Measurements from ENCODE around the gene ARHGAP26.

ARHGAP26 gene

DNA sequence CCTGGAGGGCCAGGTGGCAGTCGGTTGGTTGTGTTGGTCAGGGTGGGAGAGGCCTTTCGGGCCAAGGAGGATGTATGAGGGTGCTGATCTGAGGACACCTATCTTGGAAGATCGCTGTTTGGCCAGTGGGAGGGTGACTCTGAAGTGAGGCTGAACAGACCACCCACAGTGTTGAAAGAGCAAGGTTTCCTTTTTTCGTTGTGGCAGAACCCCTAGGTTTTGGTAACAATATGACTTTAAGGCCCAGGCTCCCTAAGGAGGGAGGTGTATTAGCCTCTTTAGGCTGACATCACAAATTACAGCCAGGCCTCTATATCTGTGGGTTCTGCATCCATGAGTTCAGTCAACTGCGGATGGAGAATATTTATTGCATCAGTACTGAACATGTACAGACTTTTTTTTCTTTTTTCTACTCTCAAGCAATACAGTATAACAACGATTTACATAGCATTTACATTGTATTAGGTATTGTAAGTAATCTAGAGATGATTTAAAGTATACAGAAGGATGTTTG lies 86.1 kb downstream of the ARHGAP26 start:
- CTCF ChIA-PET, result interaction anchor here (0.7 to 1.4 kb wide), 2 partner anchors 10 to 11 kb away, joined by 3 to 4 read pairs; no protein-coding TSS in a partner anchor
- H3K4me3 Mint-ChIP-seq, result no peak overlapping the region
- H3K4me1 Mint-ChIP-seq, result peaks cover 3% of the 10 kb centered on the region
- no peaks in the 10 kb centered on the region for H3K27me3 Mint-ChIP-seq
- H3K36me3 Mint-ChIP-seq, result no peaks in the 10 kb centered on the region
- DNase-seq, result no peak
- H3K27ac Mint-ChIP-seq, result no peak overlapping the region
- H3K9me3 Mint-ChIP-seq, result no peaks in the 10 kb centered on the region

GRCh38 chr5:142857405-142857804 lies 87.2 kb downstream of the ARHGAP26 start:
- H3K4me3 Mint-ChIP-seq, result no peak overlapping the region

DNA sequence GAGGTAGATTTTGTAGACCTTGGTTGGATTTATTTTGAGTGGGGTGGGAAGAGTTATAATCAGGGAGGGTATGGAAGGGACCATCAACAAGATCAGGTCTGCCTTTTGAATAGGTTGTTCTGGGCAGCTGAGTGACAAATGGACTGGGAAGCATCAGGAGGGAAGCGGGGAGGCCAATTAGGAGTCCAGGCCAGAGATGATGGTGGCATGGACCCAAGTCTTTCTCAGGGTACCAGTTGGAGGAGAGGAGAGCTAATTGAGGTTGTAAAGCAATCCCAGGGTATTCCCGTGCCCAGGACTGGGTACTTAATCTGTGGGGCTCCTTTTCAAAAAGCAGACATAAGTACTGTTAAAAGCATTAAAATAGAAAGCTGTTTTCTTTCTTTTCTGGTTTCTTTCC lies 88.9 kb downstream of the ARHGAP26 start:
- CTCF ChIA-PET, result interaction anchor here (1.6 to 2.0 kb wide), 3 partner anchors 111 to 146 kb away, joined by 4 to 9 read pairs (median 7); no protein-coding TSS in a partner anchor
- H3K4me1 Mint-ChIP-seq, result peaks cover 6% of the 10 kb centered on the region
- H3K36me3 Mint-ChIP-seq, result no peaks in the 10 kb centered on the region
- no peaks in the 10 kb centered on the region for H3K27me3 Mint-ChIP-seq
- DNase-seq, result no peak
- no peak overlapping the region for H3K4me3 Mint-ChIP-seq
- no peak overlapping the region for H3K27ac Mint-ChIP-seq
- no peaks in the 10 kb centered on the region for H3K9me3 Mint-ChIP-seq

More at GRCh38 chr5:142857405-142857804, 87.2 kb downstream of the ARHGAP26 start:
- DNase-seq, result no peak
- Mint-ChIP-seq H3K27ac (no peak overlapping the region), H3K4me1 (peaks cover 3% of the 10 kb centered on the region), H3K9me3 (no peaks in the 10 kb centered on the region), H3K36me3 (no peaks in the 10 kb centered on the region), H3K27me3 (no peaks in the 10 kb centered on the region)
- CTCF ChIA-PET, result interaction anchor here (1.4 kb wide), 1 partner anchor 10 kb away, joined by 4 read pairs; no protein-coding TSS in a partner anchor

GRCh38 chr5:142860270-142860669 lies 90.1 kb downstream of the ARHGAP26 start:
- no peaks in the 10 kb centered on the region for H3K9me3 Mint-ChIP-seq
- H3K27ac Mint-ChIP-seq, result no peak overlapping the region
- no peaks in the 10 kb centered on the region for H3K36me3 Mint-ChIP-seq
- H3K4me1 Mint-ChIP-seq, result peaks cover 17% of the 10 kb centered on the region
- CTCF ChIA-PET, result interaction anchor here (0.8 to 2.0 kb wide), 5 partner anchors 12 to 147 kb away, joined by 3 to 9 read pairs (median 4); no protein-coding TSS in a partner anchor
- H3K27me3 Mint-ChIP-seq, result no peaks in the 10 kb centered on the region
- no peak overlapping the region for H3K4me3 Mint-ChIP-seq
- no peak for DNase-seq

DNA sequence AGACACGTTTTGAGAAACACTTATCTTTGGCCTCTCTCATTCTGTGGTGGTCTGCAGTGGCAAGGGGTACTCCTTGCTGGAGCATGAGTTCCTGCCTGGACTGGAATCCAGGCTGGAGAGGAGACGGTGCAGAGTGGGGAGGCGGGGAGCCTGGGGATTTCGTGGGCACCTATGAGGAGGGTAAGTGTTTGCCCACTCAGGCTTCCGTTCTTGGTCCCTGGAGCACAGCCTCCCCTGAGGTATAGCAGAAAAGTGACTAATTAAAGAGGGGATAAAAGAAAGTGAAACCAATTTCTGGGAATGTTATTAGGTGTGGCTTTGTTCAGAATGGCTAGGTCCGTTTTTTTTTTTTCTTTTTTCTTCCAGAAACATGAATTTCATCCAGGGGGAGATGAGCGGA lies 90.8 kb downstream of the ARHGAP26 start:
- H3K4me3 Mint-ChIP-seq, result no peak overlapping the region
- CTCF ChIA-PET, result interaction anchor here (0.8 to 2.0 kb wide), 3 partner anchors 13 to 148 kb away, joined by 3 to 9 read pairs (median 4); no protein-coding TSS in a partner anchor
- no peaks in the 10 kb centered on the region for H3K27me3 Mint-ChIP-seq

GRCh38 chr5:142862594-142862993 lies 92.4 kb downstream of the ARHGAP26 start:
- Mint-ChIP-seq H3K36me3 (no peaks in the 10 kb centered on the region), H3K9me3 (no peaks in the 10 kb centered on the region), H3K4me1 (peaks cover 25% of the 10 kb centered on the region), H3K4me3 (no peak overlapping the region), H3K27me3 (no peaks in the 10 kb centered on the region), H3K27ac (no peak overlapping the region)
- DNase-seq, result no peak
- CTCF ChIA-PET, result interaction anchor here (1.1 to 3.7 kb wide), 3 partner anchors 92 to 140 kb away, joined by 3 to 26 read pairs (median 19); partner anchors contain the start of gene ARHGAP26

More for the DNA sequence above, 90.8 kb downstream of the ARHGAP26 start:
- Mint-ChIP-seq H3K9me3 (no peaks in the 10 kb centered on the region), H3K27ac (no peak overlapping the region), H3K36me3 (no peaks in the 10 kb centered on the region), H3K4me1 (peaks cover 17% of the 10 kb centered on the region)
- no peak for DNase-seq

DNA sequence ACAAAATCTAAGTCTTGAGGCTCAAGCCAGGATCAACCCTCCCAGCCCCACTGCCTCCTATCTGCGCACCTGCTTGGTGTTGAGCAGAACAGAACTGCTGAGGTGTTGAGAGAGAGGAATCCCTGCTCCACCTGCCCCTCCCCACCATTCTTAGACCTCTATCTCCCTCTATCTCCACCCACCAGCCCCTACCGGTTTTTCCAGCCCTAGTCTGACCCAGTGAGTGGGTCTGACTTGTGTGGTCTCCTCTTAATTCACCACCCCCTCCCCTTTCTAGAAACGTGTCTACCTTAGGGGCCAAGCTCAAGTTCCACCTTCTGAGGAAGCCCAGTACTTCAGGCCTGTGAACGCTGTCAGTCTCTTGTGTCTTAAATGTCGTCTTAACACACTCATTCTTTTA lies 93.7 kb downstream of the ARHGAP26 start:
- H3K4me3 Mint-ChIP-seq, result no peak overlapping the region
- peaks cover 25% of the 10 kb centered on the region for H3K4me1 Mint-ChIP-seq
- CTCF ChIA-PET, result interaction anchor here (0.7 to 3.7 kb wide), 11 partner anchors 10 to 151 kb away, joined by 3 to 26 read pairs (median 5); partner anchors contain the start of gene ARHGAP26
- H3K27me3 Mint-ChIP-seq, result no peaks in the 10 kb centered on the region
- no peak for DNase-seq
- no peaks in the 10 kb centered on the region for H3K9me3 Mint-ChIP-seq
- no peaks in the 10 kb centered on the region for H3K36me3 Mint-ChIP-seq
- H3K27ac Mint-ChIP-seq, result no peak overlapping the region

DNA sequence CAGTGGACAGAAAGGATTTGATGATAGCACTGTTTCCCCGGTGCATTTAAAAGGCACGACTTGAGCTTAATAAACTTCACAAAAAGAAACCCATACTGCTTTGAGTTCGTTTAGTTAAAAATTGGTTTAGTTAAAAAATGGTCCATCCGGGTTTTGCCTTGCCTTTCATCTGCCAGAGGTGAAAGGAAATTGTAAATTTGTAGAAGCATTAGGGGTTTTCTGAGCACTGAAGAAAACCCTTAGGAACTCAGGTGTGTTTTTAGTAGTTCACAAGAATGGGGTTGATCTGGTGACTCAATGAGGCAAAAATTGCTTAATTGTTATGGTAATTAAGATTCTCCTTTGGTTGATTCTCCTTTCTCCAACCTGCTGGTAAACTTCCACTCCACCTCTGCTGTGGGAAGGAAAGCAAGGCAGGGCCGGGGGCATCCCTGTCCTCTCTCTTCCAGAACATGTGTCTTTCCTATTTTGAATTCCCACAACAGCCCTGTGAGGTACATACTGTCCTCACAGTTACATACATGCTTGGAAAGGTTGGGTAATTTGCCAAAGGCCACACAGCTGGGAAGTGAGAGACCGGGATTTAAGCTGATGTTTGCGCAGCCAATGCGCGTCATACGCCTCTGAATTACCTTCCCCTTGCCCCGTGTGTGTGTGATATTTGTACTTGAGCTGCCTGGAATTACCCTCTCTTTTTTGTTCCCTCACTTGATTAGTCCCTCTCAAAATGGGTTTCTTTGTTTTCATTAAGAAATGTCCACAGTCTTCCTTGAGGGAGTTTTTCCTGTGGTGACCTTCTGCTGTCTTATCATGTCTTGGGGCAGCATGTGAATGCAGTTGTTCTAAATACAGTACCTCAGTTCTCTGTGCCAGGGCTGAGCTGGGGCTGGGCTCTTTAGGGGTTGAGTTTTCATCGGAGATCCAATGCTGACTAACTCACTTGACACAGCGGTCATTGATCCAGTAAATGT lies 94.4 kb downstream of the ARHGAP26 start:
- CTCF ChIA-PET, result interaction anchor here (0.7 to 3.7 kb wide), 14 partner anchors 9 to 152 kb away, joined by 3 to 26 read pairs (median 5); partner anchors contain the start of gene ARHGAP26
- no peaks in the 10 kb centered on the region for H3K9me3 Mint-ChIP-seq
- peaks cover 25% of the 10 kb centered on the region for H3K4me1 Mint-ChIP-seq
- H3K27me3 Mint-ChIP-seq, result no peaks in the 10 kb centered on the region
- no peaks in the 10 kb centered on the region for H3K36me3 Mint-ChIP-seq
- peak overlapping the region; percentile 55 for H3K27ac Mint-ChIP-seq
- no peak for DNase-seq
- no peak overlapping the region for H3K4me3 Mint-ChIP-seq

GRCh38 chr5:142865631-142866030 lies 95.5 kb downstream of the ARHGAP26 start:
- Mint-ChIP-seq H3K27ac (no peak overlapping the region), H3K4me1 (peaks cover 25% of the 10 kb centered on the region), H3K36me3 (no peaks in the 10 kb centered on the region), H3K27me3 (no peaks in the 10 kb centered on the region), H3K4me3 (no peak overlapping the region), H3K9me3 (no peaks in the 10 kb centered on the region)
- DNase-seq, result no peak
- CTCF ChIA-PET, result interaction anchor here (0.7 to 3.7 kb wide), 8 partner anchors 8 to 153 kb away, joined by 3 to 26 read pairs (median 4); partner anchors contain the start of gene ARHGAP26

DNA sequence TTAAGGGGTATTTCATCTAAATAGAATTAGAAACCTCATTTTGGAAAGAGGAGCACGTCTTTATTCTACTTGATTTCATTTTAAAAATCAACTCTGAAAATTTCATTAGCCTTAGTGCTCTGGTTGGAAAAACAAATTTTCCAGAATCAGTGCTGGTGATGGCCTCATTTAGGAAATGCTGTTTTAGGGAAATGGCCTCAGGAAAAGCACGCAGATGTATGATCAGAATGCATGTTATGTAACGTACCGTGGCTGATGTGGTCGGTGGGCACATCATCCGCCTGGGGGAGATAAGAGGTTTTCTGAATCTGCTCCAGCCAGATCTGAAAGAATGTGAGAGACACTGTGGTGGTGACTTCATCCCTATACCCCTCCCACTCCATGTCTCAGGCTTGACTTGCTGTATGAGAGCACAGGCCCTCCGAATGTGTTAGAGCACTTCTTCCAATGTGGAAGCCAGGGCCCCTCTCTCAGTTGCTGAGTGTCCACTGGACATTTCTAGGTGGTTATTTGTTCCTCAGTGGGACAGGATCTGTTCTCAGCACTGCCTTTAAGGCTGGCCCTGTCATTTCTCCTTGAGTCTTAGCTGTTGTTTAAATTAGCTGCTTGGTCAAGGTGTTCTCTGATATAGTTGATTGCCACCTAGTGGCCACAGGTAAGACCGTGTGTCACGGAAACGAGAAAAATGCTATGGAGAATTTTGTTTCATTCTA lies 96.5 kb downstream of the ARHGAP26 start:
- peak; percentile 47 for DNase-seq
- Mint-ChIP-seq H3K9me3 (no peaks in the 10 kb centered on the region), H3K27me3 (no peaks in the 10 kb centered on the region), H3K36me3 (no peaks in the 10 kb centered on the region), H3K4me3 (no peak overlapping the region), H3K4me1 (peaks cover 22% of the 10 kb centered on the region), H3K27ac (no peak overlapping the region)
- CTCF ChIA-PET, result interaction anchor here (0.6 to 6.1 kb wide), 33 partner anchors 10 to 211 kb away, joined by 3 to 118 read pairs (median 4); partner anchors contain the start of gene ARHGAP26

DNA sequence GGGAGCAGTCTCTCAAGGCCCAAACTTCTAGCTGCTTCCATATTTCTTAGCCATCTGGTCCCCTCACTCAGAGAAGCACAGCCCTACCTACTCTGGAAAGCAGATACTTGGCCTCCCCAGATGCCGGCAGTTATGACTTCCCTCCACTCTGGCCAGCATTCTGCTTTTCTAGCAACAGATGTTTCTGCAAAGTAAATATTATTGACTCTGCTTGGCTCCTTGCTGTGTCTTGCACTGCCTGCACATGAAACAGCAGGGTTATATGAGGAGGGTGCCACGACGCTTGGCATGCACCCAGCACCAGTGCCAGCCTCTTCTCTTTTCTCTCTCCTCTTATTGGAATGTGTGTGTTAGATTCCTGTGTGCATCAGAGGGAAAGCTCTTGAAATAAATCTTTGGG lies 99.7 kb downstream of the ARHGAP26 start:
- no peak for DNase-seq
- CTCF ChIA-PET, result interaction anchor here (1.2 to 6.1 kb wide), 7 partner anchors 11 to 156 kb away, joined by 3 to 118 read pairs (median 16); partner anchors contain the start of gene ARHGAP26
- Mint-ChIP-seq H3K27ac (no peak overlapping the region), H3K9me3 (no peaks in the 10 kb centered on the region), H3K36me3 (no peaks in the 10 kb centered on the region), H3K27me3 (no peaks in the 10 kb centered on the region), H3K4me1 (peaks cover 10% of the 10 kb centered on the region), H3K4me3 (no peak overlapping the region)

GRCh38 chr5:142870532-142871362 lies 100.6 kb downstream of the ARHGAP26 start:
- CTCF ChIA-PET, result interaction anchor here (0.9 to 6.1 kb wide), 9 partner anchors 10 to 157 kb away, joined by 3 to 118 read pairs (median 10); partner anchors contain the start of gene ARHGAP26
- H3K27me3 Mint-ChIP-seq, result no peaks in the 10 kb centered on the region
- no peak for DNase-seq
- H3K36me3 Mint-ChIP-seq, result no peaks in the 10 kb centered on the region
- no peak overlapping the region for H3K27ac Mint-ChIP-seq
- H3K9me3 Mint-ChIP-seq, result no peaks in the 10 kb centered on the region
- peaks cover 8% of the 10 kb centered on the region for H3K4me1 Mint-ChIP-seq
- no peak overlapping the region for H3K4me3 Mint-ChIP-seq

All from activated naive CD4-positive, alpha-beta T cell treated with anti-CD3 and anti-CD28 coated beads, Interleukin-2, amount 10 ng/mL, durations not matched to agents 7 days and 5 days (primary cell).